NCI-H146 treated with DMSO at 0.1 percent for 48 hours (cell line): ENCODE results near the gene GRIN3A.

ENCODE experiments used
- DNase-seq: peaks from one replicate; lab custom pipeline; 2025; ENCODE audit not compliant: unreplicated experiment; lab: John Stamatoyannopoulos, UW

GRIN3A gene

DNA sequence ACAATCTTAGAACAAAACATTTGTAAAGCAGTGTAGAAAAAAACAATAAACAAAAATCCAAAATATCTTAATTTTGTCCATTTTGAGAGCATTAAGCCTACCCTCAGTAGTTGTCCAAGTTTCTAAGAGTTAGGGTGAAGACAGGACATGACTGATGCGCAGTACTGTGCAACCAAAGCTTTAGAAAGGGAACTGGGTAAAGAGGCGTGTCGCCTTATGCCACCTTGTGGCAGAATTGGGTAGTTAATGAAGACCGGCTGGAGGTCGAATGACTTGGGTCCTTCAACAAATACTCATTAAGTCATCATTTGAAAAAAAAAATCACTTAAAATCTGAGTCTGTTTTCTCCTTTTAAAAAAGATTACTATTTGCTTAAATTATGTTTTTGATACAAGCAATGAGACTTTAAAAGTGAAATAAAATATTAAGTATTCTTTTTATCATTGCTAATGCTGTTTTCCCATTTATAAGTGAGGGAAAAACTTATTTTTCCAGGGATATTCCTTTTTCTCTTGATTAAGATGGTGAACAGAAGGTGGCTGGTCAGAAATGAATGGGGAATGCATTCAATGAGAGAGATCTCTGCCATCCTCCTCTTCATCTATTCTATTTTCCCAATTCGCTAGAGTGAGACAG, 208.3 kb downstream of the GRIN3A start:
- peak; percentile 39 for DNase-seq

GRCh38 chr9:101528015-101528414, 210.4 kb downstream of the GRIN3A start:
- no peak for DNase-seq

DNA sequence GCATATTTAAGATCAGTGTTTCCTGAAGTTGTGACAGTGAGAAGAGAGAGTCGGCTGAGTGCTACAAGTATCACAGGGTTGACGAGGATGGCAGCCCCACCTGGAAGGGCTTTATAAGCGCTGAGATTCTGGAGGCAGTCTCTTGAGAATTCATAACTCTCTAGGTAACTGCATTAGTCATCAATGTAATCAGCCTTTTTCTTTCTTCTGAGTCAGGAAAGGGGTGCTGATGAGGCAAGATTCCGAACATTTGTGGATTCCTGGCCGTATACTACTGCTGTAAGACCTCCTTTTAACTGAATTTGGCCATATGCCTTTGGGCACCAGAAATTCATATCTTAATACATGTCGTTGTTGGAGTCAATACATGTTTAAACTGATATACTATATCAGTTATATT, 211.4 kb downstream of the GRIN3A start:
- DNase-seq, result no peak

- no peak for DNase-seq
These were observed 214.1 kb downstream of the GRIN3A start for GRCh38 chr9:101524371-101524770.
